ENCODE measurements around the gene EXOC4. TPM values are rescaled to one million over a fixed set of nuclear protein-coding genes. Genes with fewer than 3 reads are reported as not detected.
"Not testable (repeated sequence)": the region's sequence is repeated elsewhere in the genome, so short reads cannot be mapped to it uniquely, and the experiment has no call there.

The EXOC4 gene
- total RNA-seq, 1 donor from 2014 or later = 96.9 TPM

- no peak for DNase-seq (ENCODE audit: low read depth in 2 of 2)
These were observed 494.0 kb downstream of the EXOC4 start for GRCh38 chr7:133746847-133747246.

GRCh38 chr7:133748443-133749407, 495.8 kb downstream of the EXOC4 start:
- DNase-seq (ENCODE audit: low read depth in 2 of 2) = no peak

- DNase-seq (ENCODE audit: low read depth in 2 of 2) = no peak
These were observed 497.4 kb downstream of the EXOC4 start for GRCh38 chr7:133750287-133750686.

GRCh38 chr7:133751079-133751478, 498.2 kb downstream of the EXOC4 start:
- DNase-seq (ENCODE audit: low read depth in 2 of 2) = no peak

GRCh38 chr7:133753513-133753912, 500.6 kb downstream of the EXOC4 start:
- no peak for DNase-seq (ENCODE audit: low read depth in 2 of 2)

- DNase-seq (ENCODE audit: low read depth in 2 of 2) = no peak
These were observed 501.8 kb downstream of the EXOC4 start for GRCh38 chr7:133754708-133755107.

GRCh38 chr7:133755901-133756300, 503.0 kb downstream of the EXOC4 start:
- no peak for DNase-seq (ENCODE audit: low read depth in 2 of 2)

- DNase-seq (ENCODE audit: low read depth in 2 of 2) = no peak
These were observed 508.6 kb downstream of the EXOC4 start for GRCh38 chr7:133761443-133761842.

- no peak for DNase-seq (ENCODE audit: low read depth in 2 of 2)
These were observed 510.3 kb downstream of the EXOC4 start for GRCh38 chr7:133763076-133763640.

- DNase-seq (ENCODE audit: low read depth in 2 of 2) = no peak
These were observed 516.8 kb downstream of the EXOC4 start for GRCh38 chr7:133769668-133770067.

- DNase-seq (ENCODE audit: low read depth in 2 of 2) = peak in 1 of 2 donors; percentile 48
These were observed 518.1 kb downstream of the EXOC4 start for GRCh38 chr7:133770863-133771492.

GRCh38 chr7:133771788-133772419, 519.0 kb downstream of the EXOC4 start:
- DNase-seq (ENCODE audit: low read depth in 2 of 2) = no peak

GRCh38 chr7:133773601-133774000, 520.7 kb downstream of the EXOC4 start:
- DNase-seq (ENCODE audit: low read depth in 2 of 2) = no peak

- DNase-seq (ENCODE audit: low read depth in 2 of 2) = no peak
These were observed 522.3 kb downstream of the EXOC4 start for GRCh38 chr7:133775201-133775600.

- no peak for DNase-seq (ENCODE audit: low read depth in 2 of 2)
These were observed 523.4 kb downstream of the EXOC4 start for GRCh38 chr7:133776266-133776665.

- no peak for DNase-seq (ENCODE audit: low read depth in 2 of 2)
These were observed 524.8 kb downstream of the EXOC4 start for GRCh38 chr7:133777701-133778100.

GRCh38 chr7:133778472-133778871, 525.6 kb downstream of the EXOC4 start:
- DNase-seq (ENCODE audit: low read depth in 2 of 2) = no peak

- not testable (repeated sequence) for DNase-seq (ENCODE audit: low read depth in 2 of 2)
These were observed 526.7 kb downstream of the EXOC4 start for GRCh38 chr7:133779538-133779937.

- no peak for DNase-seq (ENCODE audit: low read depth in 2 of 2)
These were observed 528.0 kb downstream of the EXOC4 start for GRCh38 chr7:133780912-133781311.

- DNase-seq (ENCODE audit: low read depth in 2 of 2) = no peak
These were observed 528.7 kb downstream of the EXOC4 start for GRCh38 chr7:133781486-133782090.

GRCh38 chr7:133782470-133782869, 529.6 kb downstream of the EXOC4 start:
- no peak for DNase-seq (ENCODE audit: low read depth in 2 of 2)
